Activated CD4-positive, alpha-beta memory T cell treated with anti-CD3 and anti-CD28 coated beads for 36 hours (primary cell): Measurements from ENCODE around the gene ADGRV1. TPM values are rescaled to one million over a fixed set of nuclear protein-coding genes. Genes with fewer than 3 reads are reported as not detected.
"Not testable (repeated sequence)": the region's sequence is repeated elsewhere in the genome, so short reads cannot be mapped to it uniquely, and the experiment has no call there.

ENCODE experiments used
- CTCF ChIA-PET: fragments of 350-600 bp; sonication (Branson Sonifier 250); formaldehyde crosslinking; loops from one replicate; lab custom pipeline; 2021; ENCODE audit warnings: antibody characterized with exemption, inconsistent platforms; lab: Charles Lee
- POLR2A ChIA-PET: fragments of 350-600 bp; sonication (Branson Sonifier 250); formaldehyde crosslinking; loops from one replicate; lab custom pipeline; 2021; ENCODE audit warnings: antibody characterized with exemption; lab: Charles Lee
- DNase-seq: peaks from one replicate; pipeline ENCODE4 v3.0.0-alpha.2; 2020
- H3K27ac Mint-ChIP-seq: one replicate; pipeline ENCODE4 v1.8.0; 2021; ENCODE audit warnings: mixed read lengths
- H3K27me3 Mint-ChIP-seq: one replicate; pipeline ENCODE4 v1.8.0; 2021; ENCODE audit warnings: mixed read lengths
- H3K36me3 Mint-ChIP-seq: one replicate; pipeline ENCODE4 v1.8.0; 2021; ENCODE audit warnings: mixed read lengths
- H3K4me1 Mint-ChIP-seq: one replicate; pipeline ENCODE4 v1.8.0; 2021; ENCODE audit warnings: low read depth, mixed read lengths
- H3K4me3 Mint-ChIP-seq: one replicate; pipeline ENCODE4 v1.8.0; 2021; ENCODE audit warnings: mild to moderate bottlenecking, mixed read lengths
- H3K9me3 Mint-ChIP-seq: one replicate; pipeline ENCODE4 v1.8.0; 2021; ENCODE audit warnings: mixed read lengths
- intact Hi-C: fragments of 100-400 bp; cut with micrococcal nuclease; formaldehyde crosslinking; loops from one replicate; pipeline ENCODE4 v1.15.1; 2023
- total RNA-seq, 2 experiments: library from RNA; stranded (reverse); gene quantifications; one replicate each; pipeline ENCODE4 v1.2.3, GENCODE V29; 2021

Gene ADGRV1
- total RNA-seq, 2 experiments from 2014 or later, result 0.05 TPM; not detected in 1

DNA sequence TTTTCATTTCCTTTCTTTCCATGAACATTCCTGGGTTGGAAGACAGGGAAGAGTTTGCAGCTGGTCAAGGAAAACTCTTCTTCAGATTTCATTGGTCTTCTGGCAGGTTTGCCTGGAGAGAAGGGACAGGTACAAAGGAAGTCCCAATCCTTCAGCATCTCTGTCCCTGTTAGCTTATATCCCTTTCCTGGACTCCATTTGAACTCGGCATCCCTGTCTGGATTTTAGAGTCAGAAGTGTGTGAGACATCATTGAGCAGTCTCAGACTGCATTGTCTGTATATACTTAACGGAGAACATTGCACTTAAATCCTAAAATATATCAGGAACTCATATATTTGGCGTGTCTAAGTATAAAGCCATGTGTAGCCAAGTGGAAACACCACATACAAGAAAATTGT, 54.9 kb downstream of the ADGRV1 start:
- Mint-ChIP-seq H3K36me3 (no peaks in the 10 kb centered on the region), H3K4me3 (no peak overlapping the region), H3K27me3 (peaks cover 2% of the 10 kb centered on the region), H3K4me1 (peaks cover 7% of the 10 kb centered on the region), H3K27ac (no peak overlapping the region), H3K9me3 (no peaks in the 10 kb centered on the region)
- intact Hi-C loops, result no loop called here
- DNase-seq, result no peak
- ChIA-PET POLR2A (no interaction called here), CTCF (no interaction called here)

DNA sequence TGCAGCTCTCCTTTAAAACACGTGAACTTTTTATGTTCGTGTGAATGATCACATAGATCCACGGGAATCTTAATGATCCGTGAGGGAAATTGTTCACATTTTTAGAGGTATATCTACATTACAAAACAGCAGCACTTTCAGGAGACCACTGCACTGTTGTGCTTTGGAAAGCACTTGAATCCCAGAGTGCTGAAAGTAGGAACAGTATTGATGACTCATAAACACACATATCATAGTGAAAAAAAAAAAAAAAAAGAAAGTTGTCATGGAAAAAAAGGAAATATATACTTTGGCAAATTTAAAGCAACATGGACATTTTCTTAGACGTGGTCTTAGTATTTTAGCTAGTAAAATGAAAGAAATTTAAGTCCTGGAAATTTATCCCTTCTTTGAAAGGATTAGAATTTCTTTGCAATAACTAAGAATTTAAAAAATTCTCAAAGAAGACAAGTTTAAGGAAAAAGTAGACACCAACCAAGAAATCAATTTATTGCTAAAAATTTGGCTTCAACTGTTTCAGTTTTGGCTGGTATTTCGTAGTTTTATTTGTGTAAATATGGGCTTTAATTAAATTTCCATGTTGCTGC, 55.4 kb downstream of the ADGRV1 start:
- Mint-ChIP-seq H3K27ac (no peak overlapping the region), H3K4me3 (no peak overlapping the region), H3K9me3 (no peaks in the 10 kb centered on the region), H3K36me3 (no peaks in the 10 kb centered on the region), H3K4me1 (peaks cover 7% of the 10 kb centered on the region), H3K27me3 (peaks cover 2% of the 10 kb centered on the region)
- CTCF ChIA-PET, result no interaction called here
- intact Hi-C loops, result no loop called here
- POLR2A ChIA-PET, result no interaction called here
- DNase-seq, result no peak

DNA sequence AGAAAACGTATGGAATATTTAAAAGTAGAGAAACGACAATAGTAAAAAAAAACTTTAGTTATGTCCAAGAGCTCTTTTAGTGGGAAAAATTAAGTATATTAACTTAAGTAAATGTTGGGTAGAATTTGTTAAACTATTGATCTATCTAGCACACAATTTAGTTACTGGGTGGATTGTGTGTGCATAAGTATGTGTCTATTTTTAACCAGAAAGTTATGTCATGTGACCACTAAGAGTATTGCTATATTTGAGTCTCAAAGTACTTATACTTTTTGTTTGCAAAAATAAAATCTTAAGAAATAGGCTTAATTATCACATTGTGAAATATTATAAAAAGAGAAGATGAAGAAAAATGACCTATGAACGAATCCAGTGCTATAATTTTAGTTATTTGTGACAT, 56.8 kb downstream of the ADGRV1 start:
- no peak overlapping the region for H3K27ac Mint-ChIP-seq
- no peaks in the 10 kb centered on the region for H3K9me3 Mint-ChIP-seq
- intact Hi-C loops, result no loop called here
- no peak overlapping the region for H3K4me3 Mint-ChIP-seq
- ChIA-PET CTCF (interaction anchor here (0.6 kb wide), 1 partner anchor 14 kb away, joined by 3 read pairs; no protein-coding TSS in a partner anchor), POLR2A (no interaction called here)
- H3K27me3 Mint-ChIP-seq, result peaks cover 1% of the 10 kb centered on the region
- H3K4me1 Mint-ChIP-seq, result peaks cover 7% of the 10 kb centered on the region
- H3K36me3 Mint-ChIP-seq, result no peaks in the 10 kb centered on the region
- DNase-seq, result no peak

DNA sequence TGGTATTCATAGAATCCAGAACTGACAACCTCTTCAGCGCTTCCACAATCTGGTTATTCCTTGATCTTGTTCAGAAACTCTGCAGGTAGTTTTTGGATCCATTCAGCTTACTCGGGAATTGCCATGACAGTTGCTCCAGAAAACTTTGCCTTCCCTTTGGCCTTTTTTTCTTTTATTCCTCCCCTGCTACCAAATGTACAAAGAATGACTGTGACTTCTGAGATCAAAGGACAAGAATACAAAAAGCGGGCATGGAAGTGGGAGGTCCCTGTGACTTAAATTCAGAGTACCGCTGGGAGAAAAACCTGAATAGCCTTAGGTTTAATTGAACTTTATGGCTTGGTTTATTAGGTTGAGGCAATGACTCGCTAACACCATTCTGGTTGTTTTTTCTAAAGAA, 59.5 kb downstream of the ADGRV1 start:
- Mint-ChIP-seq H3K4me3 (no peak overlapping the region), H3K27ac (no peak overlapping the region), H3K9me3 (no peaks in the 10 kb centered on the region), H3K36me3 (no peaks in the 10 kb centered on the region), H3K4me1 (peaks cover 5% of the 10 kb centered on the region), H3K27me3 (no peaks in the 10 kb centered on the region)
- intact Hi-C loops, result no loop called here
- ChIA-PET CTCF (no interaction called here), POLR2A (no interaction called here)
- DNase-seq, result no peak

DNA sequence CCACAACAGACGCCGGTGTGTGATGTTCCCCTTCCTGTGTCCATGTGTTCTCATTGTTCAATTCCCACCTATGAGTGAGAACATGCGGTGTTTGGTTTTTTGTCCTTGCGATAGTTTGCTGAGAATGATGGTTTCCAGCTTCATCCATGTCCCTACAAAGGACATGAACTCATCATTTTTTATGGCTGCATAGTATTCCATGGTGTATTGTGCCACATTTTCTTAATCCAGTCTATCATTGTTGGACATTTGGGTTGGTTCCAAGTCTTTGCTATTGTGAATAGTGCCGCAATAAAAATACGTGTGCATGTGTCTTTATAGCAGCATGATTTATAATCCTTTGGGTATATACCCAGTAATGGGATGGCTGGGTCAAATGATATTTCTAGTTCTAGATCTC, 61.2 kb downstream of the ADGRV1 start:
- H3K27me3 Mint-ChIP-seq, DNase-seq, intact Hi-C loops, H3K36me3 Mint-ChIP-seq, H3K27ac Mint-ChIP-seq, CTCF ChIA-PET, H3K4me3 Mint-ChIP-seq, H3K9me3 Mint-ChIP-seq, POLR2A ChIA-PET, H3K4me1 Mint-ChIP-seq: not testable (repeated sequence)

DNA sequence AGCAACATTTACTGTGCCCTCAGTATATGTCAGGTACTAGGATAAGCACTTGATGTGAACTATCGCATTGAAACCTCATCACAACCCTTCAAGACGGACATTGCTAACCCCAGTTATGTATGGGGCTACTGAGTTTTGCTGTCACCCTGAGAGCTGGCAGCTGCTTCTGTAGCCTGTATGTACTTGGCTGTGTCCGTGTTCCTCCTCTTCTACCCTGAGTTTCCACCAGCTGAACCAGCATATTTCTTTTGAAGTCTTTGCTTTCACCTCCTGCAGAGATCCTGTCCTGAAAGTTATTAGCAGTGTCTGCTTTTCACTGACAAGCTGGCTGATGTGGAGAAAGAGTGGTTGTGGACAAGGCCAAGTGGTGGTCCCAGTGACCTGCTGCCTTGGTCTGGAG, 63.3 kb downstream of the ADGRV1 start:
- no peaks in the 10 kb centered on the region for H3K4me1 Mint-ChIP-seq
- DNase-seq, result no peak
- no peak overlapping the region for H3K27ac Mint-ChIP-seq
- ChIA-PET CTCF (no interaction called here), POLR2A (no interaction called here)
- H3K9me3 Mint-ChIP-seq, result no peaks in the 10 kb centered on the region
- no peaks in the 10 kb centered on the region for H3K27me3 Mint-ChIP-seq
- intact Hi-C loops, result no loop called here
- H3K36me3 Mint-ChIP-seq, result no peaks in the 10 kb centered on the region
- H3K4me3 Mint-ChIP-seq, result no peak overlapping the region

DNA sequence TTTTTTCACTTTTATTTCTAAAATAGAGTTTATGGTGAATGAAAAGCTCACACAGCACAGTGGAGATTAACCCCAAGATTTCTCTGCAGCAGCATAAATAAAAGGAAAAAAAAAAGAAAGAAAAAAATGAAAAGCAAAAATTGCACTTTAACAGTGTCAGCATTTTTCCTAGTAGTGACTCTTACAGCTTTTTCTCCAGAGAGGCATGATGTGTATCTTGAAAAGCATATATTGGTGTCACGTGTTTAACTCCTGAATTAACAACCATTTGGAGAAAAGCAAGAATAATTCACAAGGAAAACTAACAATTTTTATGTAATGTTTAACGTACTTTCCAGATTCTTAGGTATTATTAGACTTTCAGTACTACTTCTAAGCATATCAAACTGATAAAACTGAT, 67.9 kb downstream of the ADGRV1 start:
- no peaks in the 10 kb centered on the region for H3K27me3 Mint-ChIP-seq
- DNase-seq, result no peak
- POLR2A ChIA-PET, result no interaction called here
- no peaks in the 10 kb centered on the region for H3K36me3 Mint-ChIP-seq
- H3K27ac Mint-ChIP-seq, result no peak overlapping the region
- intact Hi-C loops, result no loop called here
- no peaks in the 10 kb centered on the region for H3K4me1 Mint-ChIP-seq
- H3K9me3 Mint-ChIP-seq, result no peaks in the 10 kb centered on the region
- CTCF ChIA-PET, result no interaction called here
- no peak overlapping the region for H3K4me3 Mint-ChIP-seq

DNA sequence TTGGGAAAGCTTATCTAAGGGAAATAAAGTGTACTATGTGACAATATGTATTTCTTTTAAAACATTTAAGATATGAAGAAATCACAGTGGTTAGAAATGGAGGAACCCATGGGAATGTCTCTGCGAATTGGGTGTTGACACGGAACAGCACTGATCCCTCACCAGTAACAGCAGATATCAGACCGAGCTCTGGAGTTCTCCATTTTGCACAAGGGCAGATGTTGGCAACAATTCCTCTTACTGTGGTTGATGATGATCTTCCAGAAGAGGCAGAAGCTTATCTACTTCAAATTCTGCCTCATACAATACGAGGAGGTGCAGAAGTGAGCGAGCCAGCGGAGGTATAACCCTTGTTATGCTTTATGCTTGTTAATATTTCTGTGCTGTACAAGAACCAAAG, 69.9 kb downstream of the ADGRV1 start:
- no peak for DNase-seq
- Mint-ChIP-seq H3K27me3 (no peaks in the 10 kb centered on the region), H3K4me1 (no peaks in the 10 kb centered on the region), H3K27ac (no peak overlapping the region), H3K9me3 (no peaks in the 10 kb centered on the region), H3K4me3 (no peak overlapping the region), H3K36me3 (no peaks in the 10 kb centered on the region)
- ChIA-PET CTCF (no interaction called here), POLR2A (no interaction called here)
- intact Hi-C loops, result no loop called here

DNA sequence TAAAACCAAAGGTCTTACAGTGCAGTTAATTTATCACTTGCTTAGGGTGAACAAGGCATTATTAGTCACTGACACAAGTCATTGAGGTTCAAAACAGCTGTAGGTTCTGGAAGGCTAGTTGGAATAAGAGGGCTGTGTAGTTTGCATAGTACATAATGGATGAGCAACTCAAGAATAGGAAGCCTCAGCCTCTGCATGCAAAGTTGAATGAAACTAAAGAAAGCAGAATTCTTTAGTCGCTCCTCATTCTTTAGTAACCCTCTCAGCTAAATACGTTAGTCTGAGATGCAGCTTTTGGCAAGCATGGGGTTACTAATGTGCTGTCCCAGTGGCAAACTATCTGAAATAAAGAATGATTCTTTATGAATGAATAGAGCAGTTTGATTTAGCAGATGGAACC, 74.2 kb downstream of the ADGRV1 start:
- DNase-seq, result no peak
- H3K9me3 Mint-ChIP-seq, result no peaks in the 10 kb centered on the region
- H3K4me3 Mint-ChIP-seq, result no peak overlapping the region
- ChIA-PET POLR2A (no interaction called here), CTCF (no interaction called here)
- no peak overlapping the region for H3K27ac Mint-ChIP-seq
- intact Hi-C loops, result no loop called here
- H3K27me3 Mint-ChIP-seq, result peaks cover 5% of the 10 kb centered on the region
- H3K4me1 Mint-ChIP-seq, result no peaks in the 10 kb centered on the region
- H3K36me3 Mint-ChIP-seq, result no peaks in the 10 kb centered on the region

DNA sequence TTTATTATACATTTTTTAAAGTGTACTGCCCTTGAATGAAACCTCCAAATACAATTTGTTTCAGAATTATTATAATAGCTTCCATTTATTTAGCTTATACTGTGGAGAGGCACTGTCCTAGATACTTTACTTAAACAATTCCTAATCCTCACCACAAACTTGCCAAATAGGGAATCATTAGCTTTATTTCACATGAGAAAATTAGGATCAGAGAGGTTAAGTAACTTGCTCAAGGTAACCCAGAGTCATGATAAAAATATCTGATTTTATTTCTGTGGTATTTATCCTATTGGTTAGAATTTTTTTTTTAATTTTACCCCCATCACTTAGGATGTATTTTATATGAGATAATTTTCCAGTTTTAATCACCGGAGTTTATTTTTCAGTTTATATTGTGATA, 78.4 kb downstream of the ADGRV1 start:
- H3K9me3 Mint-ChIP-seq, result no peaks in the 10 kb centered on the region
- intact Hi-C loops, result no loop called here
- peaks cover 5% of the 10 kb centered on the region for H3K27me3 Mint-ChIP-seq
- ChIA-PET POLR2A (no interaction called here), CTCF (no interaction called here)
- H3K36me3 Mint-ChIP-seq, result no peaks in the 10 kb centered on the region
- H3K4me3 Mint-ChIP-seq, result no peak overlapping the region
- H3K4me1 Mint-ChIP-seq, result no peaks in the 10 kb centered on the region
- DNase-seq, result no peak
- no peak overlapping the region for H3K27ac Mint-ChIP-seq

DNA sequence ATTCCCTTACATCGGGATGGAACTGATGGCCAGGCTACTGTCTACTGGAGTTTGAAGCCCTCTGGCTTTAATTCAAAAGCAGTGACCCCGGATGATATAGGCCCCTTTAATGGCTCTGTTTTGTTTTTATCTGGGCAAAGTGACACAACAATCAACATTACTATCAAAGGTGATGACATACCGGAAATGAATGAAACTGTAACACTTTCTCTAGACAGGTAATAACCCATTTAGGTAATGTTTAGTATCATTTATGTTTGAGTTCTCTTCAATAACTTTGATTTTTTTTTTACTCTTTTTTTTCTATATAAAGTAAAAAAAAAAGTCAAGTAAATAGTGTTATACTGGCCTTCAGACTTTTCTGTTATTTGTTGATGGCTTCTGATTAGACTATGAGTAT, 79.1 kb downstream of the ADGRV1 start:
- H3K27ac Mint-ChIP-seq, result no peak overlapping the region
- H3K27me3 Mint-ChIP-seq, result peaks cover 5% of the 10 kb centered on the region
- H3K4me1 Mint-ChIP-seq, result no peaks in the 10 kb centered on the region
- no peaks in the 10 kb centered on the region for H3K36me3 Mint-ChIP-seq
- no peak for DNase-seq
- no peaks in the 10 kb centered on the region for H3K9me3 Mint-ChIP-seq
- H3K4me3 Mint-ChIP-seq, result no peak overlapping the region
- ChIA-PET CTCF (no interaction called here), POLR2A (no interaction called here)
- intact Hi-C loops, result no loop called here

DNA sequence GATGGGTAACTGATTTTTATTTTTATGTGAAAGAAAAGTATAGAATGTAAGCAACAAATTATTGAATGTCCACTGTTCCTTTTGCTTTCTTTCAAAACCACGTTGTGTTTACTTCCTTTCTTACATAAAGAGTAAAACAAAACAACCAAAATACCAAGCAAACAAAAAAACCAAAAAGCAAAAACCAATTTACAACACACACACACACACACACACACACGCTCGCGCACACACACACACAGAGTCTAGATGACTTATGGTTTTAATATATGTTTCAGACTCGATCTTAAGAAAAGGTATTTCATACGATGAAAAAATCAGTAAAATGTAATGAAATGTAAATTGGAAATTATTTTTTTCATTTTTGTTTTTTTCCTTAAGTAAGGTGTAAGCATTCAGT, 80.3 kb downstream of the ADGRV1 start:
- Mint-ChIP-seq H3K4me3 (no peak overlapping the region), H3K9me3 (no peaks in the 10 kb centered on the region), H3K36me3 (no peaks in the 10 kb centered on the region), H3K27me3 (peaks cover 5% of the 10 kb centered on the region), H3K27ac (no peak overlapping the region), H3K4me1 (no peaks in the 10 kb centered on the region)
- POLR2A ChIA-PET, result no interaction called here
- CTCF ChIA-PET, result no interaction called here
- DNase-seq, result no peak
- intact Hi-C loops, result no loop called here

DNA sequence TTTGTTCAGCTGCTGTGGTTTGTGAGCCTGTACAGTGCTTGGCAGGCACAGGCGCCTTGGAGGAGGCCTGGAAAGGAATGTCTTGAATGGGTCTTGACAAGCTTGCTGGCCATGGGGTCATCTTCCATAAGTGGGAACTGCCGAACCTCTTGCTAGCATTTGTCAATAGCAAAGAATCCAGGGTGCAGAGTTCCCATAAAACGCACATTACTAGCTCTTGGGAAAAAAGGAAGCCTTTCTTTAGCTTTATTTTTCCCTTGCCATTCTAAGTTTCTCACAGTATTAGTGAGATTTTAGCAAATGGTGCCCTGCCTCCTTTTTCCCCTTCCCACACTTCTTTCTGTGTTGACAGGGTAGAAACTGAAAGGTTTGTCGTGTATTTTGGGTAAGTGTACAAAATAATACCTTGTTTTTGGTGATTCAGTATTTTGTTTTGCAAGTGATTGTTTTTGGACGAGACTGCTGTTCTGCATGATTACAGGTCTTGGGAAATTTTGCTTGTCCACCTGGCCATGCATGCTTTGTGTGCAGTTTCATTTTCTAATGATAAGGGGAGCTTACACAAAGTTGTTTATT, 82.0 kb downstream of the ADGRV1 start:
- Mint-ChIP-seq H3K27ac (no peak overlapping the region), H3K4me3 (no peak overlapping the region), H3K9me3 (no peaks in the 10 kb centered on the region), H3K36me3 (no peaks in the 10 kb centered on the region), H3K4me1 (no peaks in the 10 kb centered on the region), H3K27me3 (peaks cover 2% of the 10 kb centered on the region)
- DNase-seq, result no peak
- CTCF ChIA-PET, result interaction anchor here (1.0 kb wide), 1 partner anchor 36 kb away, joined by 3 read pairs; no protein-coding TSS in a partner anchor
- intact Hi-C loops, result no loop called here
- POLR2A ChIA-PET, result no interaction called here
